ENCODE measurements around the gene TMPRSS11E.
A peak's percentile ranks its signal among the peaks of the same experiment; 100 is the strongest.
"Not testable (repeated sequence)": the region's sequence is repeated elsewhere in the genome, so short reads cannot be mapped to it uniquely, and the experiment has no call there.

The TMPRSS11E gene

GRCh38 chr4:68463796-68464195 lies 16.5 kb downstream of the TMPRSS11E start:
- no peak for DNase-seq

GRCh38 chr4:68465058-68465457 lies 17.8 kb downstream of the TMPRSS11E start:
- DNase-seq = no peak

DNA sequence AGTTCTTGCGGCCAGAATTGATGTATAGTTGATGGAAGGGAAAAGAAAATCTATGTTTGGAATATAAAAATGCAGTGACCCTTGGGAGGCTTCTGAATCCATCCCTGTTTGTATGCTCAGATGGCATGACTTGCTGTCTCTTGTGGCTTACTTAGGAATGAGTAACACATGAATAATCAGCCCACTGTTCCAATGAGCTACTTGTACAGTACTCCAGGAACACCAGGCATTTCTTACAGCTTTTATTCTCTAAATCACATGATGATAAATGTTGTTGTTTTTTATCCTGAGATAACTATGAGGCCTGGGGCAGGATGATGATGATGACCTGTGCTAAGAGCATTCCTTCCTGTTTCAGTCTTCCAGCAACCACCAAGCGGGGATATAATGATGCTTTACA lies 18.9 kb downstream of the TMPRSS11E start:
- DNase-seq = no peak

DNA sequence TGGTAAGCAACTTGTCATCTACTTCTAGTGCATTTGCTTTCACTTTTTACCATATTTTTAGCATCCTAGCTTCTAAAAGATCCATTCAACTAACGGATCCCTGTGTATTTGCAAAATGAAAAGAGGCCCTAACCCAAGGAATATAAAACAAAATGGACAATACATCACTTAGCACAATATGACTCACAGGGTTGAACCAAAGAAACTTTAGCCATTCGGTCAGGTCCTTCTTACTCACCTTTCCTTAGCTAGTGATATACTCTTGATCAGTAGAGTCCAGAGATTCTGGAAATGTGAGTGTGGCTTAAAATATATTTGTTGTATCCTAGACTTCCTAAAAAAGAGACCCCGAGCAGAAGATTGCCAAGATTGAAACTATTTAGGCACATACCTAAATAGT lies 19.5 kb downstream of the TMPRSS11E start:
- no peak for DNase-seq

GRCh38 chr4:68469482-68469881 lies 22.2 kb downstream of the TMPRSS11E start:
- DNase-seq = no peak

- no peak for DNase-seq
Observed at GRCh38 chr4:68476191-68476590, 28.9 kb downstream of the TMPRSS11E start.

GRCh38 chr4:68489338-68489737 lies 42.1 kb downstream of the TMPRSS11E start:
- no peak for DNase-seq

GRCh38 chr4:68490826-68491457 lies 43.7 kb downstream of the TMPRSS11E start:
- DNase-seq = no peak

- no peak for DNase-seq
Observed at GRCh38 chr4:68494688-68495087, 47.4 kb downstream of the TMPRSS11E start.

DNA sequence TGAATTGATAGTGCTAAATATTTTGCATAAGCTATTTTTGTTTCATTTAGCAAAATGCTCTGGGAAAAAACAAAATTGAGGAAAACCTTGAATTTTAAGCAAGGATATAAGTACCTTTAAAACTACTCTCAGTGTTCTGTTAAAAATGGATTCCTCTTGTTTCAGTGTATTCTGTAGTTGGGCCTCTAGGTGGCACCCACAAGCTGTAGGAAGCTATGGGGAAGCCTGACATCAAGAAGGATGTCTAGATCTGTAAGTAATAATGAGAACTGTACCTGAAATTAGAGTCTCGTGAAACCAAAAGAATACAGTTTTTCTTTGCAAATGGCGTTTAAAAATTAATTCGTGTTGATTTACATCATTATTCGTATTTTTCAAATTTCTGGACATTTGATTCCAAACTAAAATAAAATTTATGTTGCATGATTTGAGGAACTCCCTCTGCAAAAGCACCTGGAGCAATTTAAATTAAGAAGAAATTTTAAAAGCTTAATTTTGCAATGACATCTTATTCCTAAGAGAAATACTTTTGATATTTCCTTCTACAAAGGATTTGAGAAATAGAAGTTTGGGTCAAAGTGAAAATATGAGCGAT lies 51.2 kb downstream of the TMPRSS11E start:
- peak; percentile 68 for DNase-seq

GRCh38 chr4:68499021-68499420 lies 51.8 kb downstream of the TMPRSS11E start:
- no peak for DNase-seq

- DNase-seq = not testable (repeated sequence)
Observed at GRCh38 chr4:68503462-68503861, 56.2 kb downstream of the TMPRSS11E start.

DNA sequence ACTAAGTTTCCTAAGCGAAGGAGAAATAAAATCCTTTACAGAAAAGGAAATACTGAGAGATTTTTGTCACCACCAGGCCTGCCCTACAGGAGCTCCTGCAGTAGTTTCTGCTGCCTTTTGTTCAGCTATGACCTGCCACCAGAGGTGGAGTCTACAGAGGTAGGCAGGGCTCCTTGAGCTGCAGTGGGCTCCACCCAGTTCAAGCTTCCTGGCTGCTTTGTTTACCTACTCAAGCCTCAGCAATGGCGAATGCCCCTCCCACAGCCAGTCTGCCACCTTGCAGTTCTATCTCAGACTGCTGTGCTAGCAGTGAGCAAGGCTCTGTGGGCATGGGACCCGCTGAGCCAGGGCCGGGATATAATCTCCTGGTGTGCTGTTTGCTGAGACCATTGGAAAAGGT lies 57.6 kb downstream of the TMPRSS11E start:
- DNase-seq = peak; percentile 20

- DNase-seq = not testable (repeated sequence)
Observed at GRCh38 chr4:68505452-68505851, 58.2 kb downstream of the TMPRSS11E start.

- no peak for DNase-seq
Observed at GRCh38 chr4:68518889-68519288, 71.6 kb downstream of the TMPRSS11E start.

DNA sequence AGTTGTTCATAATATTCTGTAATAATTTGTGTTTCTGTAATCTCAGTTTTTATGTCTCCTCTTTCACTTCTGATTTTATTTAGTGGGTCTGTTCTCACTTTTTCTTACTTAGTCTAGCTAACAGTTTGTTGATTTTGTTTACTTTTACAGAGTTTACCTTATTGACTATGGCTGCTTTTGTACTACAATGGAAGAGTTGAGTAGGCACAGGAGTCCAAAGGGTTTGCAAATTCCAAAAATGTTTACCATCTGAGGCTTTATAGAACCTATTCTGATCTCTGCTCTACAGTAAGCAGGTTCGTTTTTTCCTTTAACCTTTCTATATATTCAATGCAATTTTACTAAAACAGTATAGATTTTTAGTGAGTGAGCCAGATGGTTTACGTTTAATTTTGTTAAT lies 73.7 kb downstream of the TMPRSS11E start:
- DNase-seq = no peak

GRCh38 chr4:68522232-68522631 lies 75.0 kb downstream of the TMPRSS11E start:
- not testable (repeated sequence) for DNase-seq

- DNase-seq = no peak
Observed at GRCh38 chr4:68535974-68536373, 88.7 kb downstream of the TMPRSS11E start.

DNA sequence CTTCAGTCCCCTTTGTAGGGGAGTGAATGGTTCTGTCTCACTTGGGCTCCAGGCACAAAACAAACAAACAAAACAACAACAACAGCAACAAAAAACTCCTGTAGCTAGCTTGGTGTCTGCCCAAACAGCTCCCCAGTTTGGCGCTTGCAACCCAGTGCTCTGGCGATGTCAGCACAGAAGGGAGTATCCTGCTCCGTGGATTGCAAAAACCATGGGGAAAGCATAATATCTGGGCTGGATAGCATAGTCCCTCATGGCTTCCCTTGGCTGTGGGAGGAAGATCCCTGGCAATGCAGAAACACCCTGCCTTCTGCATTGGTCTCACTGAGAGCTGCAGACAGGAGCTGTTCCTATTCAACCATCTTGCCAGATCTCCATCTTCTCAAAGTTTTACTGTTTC lies 89.1 kb downstream of the TMPRSS11E start:
- DNase-seq = no peak

DNA sequence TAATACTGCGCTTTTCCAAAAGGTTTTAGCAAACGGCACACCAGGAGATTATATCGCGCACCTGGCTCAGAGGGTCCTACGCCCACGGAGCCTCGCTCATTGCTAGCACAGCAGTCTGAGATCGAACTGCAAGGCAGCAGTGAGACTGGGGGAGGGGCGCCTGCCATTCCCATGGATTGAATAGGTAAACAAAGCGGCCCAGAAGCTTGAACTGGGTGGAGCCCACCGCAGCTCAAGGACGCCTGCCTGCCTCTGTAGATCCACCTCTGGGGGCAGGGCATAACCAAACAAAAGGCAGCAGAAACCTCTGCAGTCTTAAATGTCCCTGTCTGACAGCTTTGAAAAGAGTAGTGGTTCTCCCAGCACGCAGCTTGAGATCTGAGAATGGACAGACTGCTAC lies 95.5 kb downstream of the TMPRSS11E start:
- not testable (repeated sequence) for DNase-seq
